Measurements from ENCODE around the gene SAXO2.
"Not testable (repeated sequence)": the region's sequence is repeated elsewhere in the genome, so short reads cannot be mapped to it uniquely, and the experiment has no call there.

DNA sequence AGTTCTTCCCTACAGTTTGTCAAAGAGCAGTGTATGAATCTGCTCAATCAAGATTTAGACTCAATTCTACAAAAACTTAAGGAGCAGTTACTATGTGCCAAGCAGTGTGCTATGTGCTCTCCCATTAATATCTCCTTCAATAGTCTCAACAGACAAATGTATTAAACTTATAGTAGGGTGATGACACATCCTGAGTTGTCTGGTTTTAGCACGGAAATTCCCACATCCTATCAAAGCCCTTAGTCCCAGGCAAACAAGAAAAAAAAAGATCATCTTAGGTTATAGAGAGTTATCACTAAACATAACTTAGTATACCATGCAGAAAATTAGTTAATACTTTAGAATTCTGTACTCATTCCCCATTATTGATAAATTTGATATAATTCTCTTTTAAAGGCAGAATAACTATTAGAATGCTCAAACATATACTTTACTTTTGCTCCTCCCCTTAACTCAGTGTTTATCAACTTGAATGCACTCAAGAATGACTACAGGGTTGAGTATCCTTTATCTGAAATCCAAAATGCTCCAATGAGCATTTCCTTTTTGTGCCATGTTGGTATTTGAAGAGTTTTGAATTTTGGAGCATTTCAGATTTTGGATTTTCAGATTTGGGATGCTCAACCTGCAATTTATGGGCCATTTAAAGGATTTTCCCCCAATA, 20.6 kb upstream of the SAXO2 start:
- TF ChIP-seq, protein P1, sequence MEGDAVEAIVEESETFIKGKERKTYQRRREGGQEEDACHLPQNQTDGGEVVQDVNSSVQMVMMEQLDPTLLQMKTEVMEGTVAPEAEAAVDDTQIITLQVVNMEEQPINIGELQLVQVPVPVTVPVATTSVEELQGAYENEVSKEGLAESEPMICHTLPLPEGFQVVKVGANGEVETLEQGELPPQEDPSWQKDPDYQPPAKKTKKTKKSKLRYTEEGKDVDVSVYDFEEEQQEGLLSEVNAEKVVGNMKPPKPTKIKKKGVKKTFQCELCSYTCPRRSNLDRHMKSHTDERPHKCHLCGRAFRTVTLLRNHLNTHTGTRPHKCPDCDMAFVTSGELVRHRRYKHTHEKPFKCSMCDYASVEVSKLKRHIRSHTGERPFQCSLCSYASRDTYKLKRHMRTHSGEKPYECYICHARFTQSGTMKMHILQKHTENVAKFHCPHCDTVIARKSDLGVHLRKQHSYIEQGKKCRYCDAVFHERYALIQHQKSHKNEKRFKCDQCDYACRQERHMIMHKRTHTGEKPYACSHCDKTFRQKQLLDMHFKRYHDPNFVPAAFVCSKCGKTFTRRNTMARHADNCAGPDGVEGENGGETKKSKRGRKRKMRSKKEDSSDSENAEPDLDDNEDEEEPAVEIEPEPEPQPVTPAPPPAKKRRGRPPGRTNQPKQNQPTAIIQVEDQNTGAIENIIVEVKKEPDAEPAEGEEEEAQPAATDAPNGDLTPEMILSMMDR (IDR thresholded peaks at IDR 0.05; ENCODE audit: low read depth, low read length) = not testable (repeated sequence)
- TF ChIP-seq EZH2phosphoT487 (IDR thresholded peaks at IDR 0.05; ENCODE audit: low read depth) = not testable (repeated sequence)

Data from OCI-LY3 (cell line).